ENCODE data around the gene GNG3.
A peak's percentile ranks its signal among the peaks of the same experiment; 100 is the strongest.
"Not testable (repeated sequence)": the region's sequence is repeated elsewhere in the genome, so short reads cannot be mapped to it uniquely, and the experiment has no call there.

Gene GNG3

DNA sequence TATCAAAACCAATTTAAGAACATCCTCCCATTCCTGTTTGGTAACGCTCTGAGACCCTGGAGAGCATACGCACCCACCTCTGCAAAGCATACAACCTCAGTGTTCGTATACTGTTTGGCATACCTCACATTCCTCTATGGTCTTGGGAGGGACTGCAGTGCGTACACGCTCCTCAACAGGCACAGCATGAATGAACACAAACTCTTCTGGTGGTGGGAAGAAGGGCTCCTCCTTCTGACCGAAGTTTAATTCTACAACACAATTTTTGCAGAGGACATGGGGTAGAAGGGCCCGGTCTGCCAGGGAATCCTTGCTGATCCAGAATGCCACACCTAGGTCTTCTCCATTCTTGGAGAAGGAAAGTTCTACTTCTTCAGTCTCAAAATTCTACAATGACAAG, 14.5 kb downstream of the GNG3 start:
- no peak for DNase-seq

DNA sequence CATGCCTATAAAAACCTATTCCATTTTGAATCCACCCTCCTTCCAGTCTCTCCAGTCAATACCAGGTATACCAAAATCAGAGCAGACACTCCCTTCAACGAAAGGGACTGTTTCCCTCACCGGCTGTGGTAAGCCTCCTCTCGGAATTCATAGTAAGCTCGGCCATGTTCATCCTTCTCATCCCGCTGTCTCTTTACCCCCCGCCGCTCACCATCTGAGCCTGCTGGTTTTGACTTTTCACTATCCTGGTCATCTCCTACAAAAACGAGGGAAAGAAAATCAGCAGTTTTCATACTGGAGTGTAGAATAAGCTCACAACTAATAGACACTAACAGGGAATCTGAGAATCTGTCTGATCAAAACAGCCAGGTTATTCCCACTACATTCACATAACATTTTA, 16.7 kb downstream of the GNG3 start:
- DNase-seq, result no peak

DNA sequence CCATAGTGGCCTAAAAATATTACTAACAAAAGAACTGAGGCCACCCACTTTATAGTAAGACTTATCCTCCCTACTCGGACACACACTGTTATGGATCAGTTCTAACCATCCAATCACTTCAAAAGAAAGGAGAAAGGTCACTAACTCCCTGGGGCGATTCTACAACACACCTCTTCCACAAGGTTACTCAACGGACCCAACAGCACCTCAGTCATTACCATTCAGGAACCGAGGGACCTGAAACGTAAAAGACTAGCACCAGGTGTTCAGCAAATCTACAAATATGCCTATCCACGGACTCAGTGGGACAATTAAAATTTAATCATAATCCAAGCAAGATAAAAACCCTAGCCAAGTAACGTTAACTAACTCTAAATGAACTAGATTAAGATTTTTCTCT, 18.2 kb downstream of the GNG3 start:
- DNase-seq, result no peak

DNA sequence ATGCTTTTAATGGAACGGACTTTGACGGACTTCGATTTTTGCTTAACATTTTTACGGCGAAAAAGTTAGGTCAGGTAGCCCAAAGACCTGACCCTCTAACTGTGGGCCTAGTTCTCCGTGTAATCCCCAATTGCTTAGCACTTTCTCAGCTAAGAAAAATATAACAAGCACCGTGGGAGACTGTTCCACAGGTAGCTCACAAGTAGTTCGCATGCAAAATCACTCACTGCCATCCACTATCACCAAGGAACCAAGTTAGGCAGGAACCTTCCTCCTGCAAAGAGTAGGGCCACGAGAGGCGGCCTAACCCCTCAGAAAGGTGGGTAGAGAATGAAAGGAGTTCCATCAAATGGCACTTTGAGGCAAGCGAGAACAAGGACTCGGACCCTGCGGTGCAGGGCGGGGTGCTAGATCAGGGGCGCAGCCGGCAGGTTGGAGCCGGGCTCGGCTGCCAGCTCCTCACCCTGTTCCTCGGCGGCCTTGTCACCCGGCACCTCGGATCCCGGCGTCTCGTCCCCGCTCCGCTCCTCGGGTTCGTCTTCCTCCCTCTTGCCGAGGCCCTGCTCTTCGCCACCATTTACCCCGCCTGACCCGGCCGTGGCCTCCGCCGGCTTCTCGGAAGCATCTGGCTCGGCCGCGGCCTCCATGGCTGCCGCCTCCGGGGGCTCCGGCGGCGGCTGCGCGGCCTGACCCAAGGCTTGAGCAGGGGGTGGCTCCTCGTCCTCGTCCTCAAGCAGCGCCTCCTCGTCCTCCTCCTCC, 18.9 kb downstream of the GNG3 start:
- DNase-seq, result no peak

DNA sequence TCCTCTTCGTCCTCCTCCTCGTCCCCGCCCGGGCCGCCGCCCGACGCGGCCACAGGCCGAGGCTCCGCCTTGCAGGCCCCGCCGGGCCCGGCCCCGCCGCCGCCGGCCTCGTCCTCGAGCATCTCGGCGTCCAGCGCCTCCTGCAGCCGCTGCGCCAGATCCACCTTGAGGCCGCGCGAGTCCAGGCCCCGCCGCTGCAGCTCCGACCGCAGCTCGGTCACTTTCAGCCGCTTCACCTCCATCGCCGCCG, 19.4 kb downstream of the GNG3 start:
- DNase-seq, result no peak

DNA sequence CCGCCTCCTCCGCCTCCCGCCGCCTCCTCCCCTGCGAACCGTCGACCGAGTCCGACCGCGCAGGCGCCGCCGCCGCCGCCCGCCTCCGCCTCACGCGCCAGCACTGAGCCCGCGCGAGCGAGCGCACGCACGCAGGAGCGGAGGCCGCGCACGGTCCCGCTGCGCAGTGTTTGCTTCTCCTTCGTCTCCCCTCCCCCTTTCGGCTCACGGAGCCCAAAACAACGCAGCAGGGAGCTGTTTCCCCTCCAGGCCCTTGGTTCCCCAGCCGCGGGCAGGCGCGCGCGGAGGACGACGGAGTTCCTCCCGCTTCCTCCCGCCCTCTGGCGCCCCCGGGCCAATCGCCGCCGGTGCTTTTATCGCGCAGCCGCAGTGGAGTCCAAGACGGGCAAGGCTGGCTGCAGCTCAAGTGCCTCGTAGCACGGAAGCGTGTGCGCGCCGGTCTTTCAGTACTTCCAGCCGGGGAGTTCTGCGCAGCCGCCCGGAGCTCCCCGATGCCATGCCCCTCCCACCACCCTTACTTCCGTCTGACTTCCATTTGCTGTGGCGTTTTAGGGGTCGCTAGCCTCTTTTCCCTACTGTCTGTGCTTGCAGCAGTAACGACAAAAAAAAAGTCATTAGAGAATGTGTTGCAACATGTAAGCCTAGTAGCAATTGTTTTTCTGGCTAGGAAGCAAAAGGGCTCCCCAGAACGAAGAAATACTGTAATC, 19.8 kb downstream of the GNG3 start, which contains the start of gene HNRNPUL2:
TSS of gene HNRNPUL2 (minus strand) at position 293 of the 707 bp plus-strand sequence. CDS start 301 bp downstream, outside the sequence.
- DNase-seq, result peak; percentile 97

DNA sequence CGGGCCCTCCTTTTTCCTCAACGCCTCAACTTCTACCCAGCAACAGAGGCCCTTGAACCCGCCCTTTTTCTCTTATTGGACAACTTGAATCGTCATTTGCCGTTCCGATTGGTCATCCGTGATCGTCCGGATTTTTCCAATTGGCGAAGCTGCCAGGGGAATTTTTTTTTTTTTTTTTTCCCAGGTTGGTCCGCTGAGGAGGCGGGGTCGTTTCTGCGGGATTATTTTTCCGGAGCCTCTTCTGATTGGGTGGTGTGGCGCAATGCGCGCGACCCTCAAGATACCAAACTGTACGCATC, 20.3 kb downstream of the GNG3 start:
- peak; percentile 87 for DNase-seq

DNA sequence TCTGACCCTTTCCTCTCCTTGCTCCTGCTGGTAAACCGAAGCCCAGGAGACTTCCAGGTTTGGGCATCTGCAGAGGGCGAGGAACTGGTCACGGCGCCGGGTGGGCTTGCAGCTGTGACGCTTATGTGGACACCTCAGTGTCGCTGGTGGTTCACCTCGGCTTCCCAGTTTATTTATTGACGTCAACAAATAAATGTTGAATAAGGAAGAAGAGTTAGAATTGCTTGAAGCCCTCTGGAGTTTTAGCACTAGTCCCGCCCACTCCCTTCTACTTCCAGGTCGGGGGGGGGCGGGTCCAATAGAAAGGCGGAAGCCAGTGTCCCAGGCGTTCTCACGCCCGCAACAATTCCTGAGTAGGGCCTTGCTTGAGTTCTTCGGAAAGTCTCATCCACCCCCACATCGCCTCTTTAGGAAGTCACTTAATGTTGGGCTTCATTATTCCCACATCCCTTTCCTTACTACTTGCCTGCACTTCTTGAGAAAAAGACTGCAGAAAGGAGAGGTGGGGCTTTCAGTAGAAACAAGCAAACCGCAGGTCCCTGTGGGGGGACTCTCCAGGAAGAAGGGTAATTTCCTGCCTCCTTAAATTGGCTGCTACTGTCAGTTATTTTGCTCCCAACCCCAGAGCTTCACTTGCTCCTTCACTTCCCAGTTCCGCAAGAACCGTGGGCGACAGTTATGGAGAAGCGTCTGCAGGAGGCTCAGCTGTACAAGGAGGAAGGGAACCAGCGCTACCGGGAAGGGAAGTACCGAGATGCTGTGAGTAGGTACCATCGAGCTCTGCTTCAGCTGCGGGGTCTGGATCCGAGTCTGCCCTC, 20.9 kb downstream of the GNG3 start, which contains the start of gene TTC9C:
TSS of gene TTC9C (plus strand) at position 316 of the 818 bp plus-strand sequence. CDS start at position 679, 363 bp downstream.
- DNase-seq, result peak; percentile 52

DNA sequence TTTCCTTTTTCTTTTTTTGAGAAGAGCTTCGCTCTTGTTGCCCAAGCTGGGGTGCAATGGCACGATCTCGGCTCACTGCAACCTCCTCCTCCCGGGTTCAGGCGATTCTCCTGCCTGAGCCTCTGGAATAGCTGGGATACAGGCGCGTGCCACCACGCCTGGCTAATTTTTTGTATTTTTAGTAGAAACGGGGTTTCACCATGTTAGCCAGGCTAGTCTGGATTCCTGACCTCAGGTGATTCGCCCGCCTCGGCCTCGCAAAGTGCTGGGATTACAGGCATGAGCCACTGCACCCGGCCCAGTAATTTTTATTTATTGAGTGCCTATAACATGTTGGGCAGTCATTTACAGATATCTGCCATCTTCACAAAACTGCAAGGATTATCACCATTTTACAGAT, 22.6 kb downstream of the GNG3 start:
- not testable (repeated sequence) for DNase-seq

DNA sequence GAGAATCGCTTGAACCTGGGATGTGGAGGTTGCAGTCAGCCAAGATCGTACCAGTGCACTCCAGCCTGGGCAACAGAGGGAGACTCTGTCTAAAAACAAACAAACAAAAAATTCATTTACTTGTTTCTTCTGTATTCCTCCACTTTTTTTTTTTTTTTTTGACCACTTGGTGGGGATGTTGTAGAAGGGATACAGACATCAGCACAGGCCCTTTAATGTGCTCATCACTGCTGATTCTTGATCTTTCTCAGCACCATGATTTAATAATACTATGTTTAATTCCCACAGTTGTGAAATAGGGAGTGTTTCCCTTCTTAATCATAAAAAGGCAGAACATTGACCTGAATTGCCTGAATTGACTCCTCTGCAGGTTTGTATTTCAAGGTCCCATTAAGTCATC, 25.4 kb downstream of the GNG3 start:
- DNase-seq, result no peak

DNA sequence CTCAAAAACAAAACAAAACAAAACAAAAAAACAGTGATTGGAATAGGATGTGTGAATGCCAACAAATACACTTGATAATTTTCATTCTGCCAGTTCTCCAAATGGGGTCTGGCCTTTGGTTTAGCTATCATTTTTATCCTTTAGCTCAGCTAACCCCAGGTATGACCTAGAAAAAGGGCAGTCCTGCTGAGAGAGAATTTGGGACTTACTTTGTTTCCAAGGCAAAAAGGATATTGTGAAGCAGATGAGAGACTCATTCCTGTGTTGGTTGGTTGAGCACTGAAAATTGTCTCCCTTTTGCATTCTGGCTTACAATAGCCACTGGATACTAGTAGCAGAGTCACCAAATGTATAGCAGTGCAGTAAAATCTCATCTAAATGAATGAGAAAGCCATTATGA, 29.7 kb downstream of the GNG3 start:
- DNase-seq, result no peak

DNA sequence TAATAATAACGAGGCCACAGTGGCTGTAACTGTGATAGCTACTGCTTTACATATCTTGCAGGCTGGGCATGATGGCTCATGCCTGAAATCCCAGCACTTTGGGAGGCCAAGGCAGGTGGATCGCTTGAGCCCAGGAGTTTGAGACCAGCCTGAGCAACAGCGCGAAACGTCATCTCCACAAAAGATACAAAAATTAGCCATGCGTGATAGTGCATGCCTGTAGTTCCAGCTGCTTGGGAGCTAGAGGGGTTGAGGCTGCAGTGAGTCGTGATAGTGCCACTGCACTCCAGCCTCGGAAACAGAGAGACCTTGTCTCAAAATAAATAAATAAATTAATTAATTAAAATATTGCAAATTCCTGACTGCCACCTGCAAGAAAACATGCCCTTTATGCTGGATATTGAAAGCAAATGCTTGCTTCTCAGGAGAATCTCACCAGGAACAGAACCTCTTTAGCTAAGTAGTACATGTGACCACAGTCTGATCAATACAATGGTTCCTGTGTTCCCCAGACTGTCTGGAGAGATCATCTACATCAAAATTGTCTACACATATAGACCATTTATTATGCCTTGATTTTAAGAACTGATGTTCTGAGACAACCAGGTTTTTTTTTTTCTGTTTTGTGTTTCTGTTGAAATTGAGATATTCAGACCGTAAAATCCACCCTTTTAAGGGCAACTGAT, 40.1 kb downstream of the GNG3 start:
- no peak for DNase-seq

DNA sequence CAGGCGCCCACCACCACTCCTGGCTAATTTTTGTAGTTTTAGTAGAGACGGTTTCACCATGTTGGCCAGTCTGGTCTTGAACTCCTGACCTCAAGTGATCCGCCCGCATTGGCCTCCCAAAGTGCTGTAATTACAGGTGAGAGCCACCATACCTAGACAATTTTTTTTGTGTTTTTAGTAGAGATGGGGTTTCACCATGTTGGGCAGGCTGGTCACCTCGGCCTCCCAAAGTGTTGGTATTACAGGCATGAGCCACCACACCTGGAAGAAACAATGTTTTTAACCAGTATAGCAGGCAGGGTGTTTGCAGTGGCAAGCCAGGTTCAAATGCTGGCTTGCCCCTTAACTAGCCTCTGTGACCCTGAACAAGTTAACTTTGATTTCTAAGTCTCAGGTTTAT, 42.5 kb downstream of the GNG3 start:
- not testable (repeated sequence) for DNase-seq

DNA sequence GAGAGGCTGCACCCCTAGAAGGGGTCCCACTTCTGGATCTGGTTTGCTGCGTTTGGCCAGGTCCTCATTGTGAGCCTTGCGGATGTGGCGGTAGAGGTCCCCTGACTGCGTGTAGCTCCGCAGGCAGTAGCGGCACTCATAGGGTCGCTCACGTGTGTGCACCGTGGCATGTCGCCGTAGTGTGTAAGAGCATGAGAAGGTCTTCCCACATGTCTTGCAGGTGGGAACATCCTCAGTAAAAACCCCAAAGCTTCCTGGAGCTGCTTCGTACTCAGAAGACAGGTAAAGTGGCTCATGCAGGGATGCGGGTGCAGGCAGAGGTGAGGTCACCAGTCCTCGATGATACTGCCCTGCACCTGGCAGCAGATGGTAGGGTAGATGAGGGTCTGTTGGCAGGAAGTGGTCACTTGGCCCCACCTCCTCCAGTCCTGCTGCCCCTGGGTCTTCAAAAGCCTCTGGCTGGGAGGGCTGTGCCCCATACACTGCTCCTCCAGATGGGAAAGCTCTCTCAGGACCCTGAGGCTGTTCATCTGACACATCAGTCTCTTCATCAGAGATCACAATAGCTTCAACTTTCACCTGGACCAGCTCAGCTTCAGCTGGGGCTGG, 44.8 kb downstream of the GNG3 start:
- no peak for DNase-seq

DNA sequence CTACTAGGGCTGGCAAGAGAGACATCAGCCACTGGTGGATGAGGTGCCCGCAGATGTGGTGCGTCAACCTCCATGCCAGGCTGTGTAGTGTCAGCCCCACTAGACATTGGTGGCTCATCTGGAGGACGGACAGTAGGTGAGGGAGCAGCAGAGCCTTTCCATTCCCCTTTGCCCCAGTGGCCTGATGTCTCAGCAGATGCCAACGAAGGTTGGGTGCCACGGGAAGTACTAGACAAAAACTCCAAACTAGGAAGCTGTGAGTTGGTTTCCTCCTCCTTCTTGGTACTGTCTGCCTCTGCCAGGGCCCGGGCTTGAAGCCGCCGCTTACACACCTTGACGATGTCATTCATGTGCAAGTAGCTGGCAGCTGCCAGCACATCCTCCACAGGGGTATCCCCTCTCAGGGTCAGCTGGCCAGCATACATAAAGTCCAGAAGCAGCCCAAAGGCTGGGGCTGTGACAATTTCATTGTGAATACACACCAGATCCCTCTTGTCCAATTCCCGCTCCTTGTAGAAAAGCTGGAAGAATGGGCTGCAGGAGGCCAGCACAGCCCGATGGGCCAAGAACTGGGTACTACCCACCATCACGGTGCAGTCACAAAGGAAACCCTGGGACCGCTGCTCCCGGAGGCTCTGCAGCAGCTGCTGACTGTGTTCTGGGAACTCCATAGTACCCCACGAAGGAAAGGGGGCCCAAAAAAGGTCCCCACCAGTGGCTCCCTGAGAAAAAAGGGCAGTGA, 45.7 kb downstream of the GNG3 start:
- no peak for DNase-seq

DNA sequence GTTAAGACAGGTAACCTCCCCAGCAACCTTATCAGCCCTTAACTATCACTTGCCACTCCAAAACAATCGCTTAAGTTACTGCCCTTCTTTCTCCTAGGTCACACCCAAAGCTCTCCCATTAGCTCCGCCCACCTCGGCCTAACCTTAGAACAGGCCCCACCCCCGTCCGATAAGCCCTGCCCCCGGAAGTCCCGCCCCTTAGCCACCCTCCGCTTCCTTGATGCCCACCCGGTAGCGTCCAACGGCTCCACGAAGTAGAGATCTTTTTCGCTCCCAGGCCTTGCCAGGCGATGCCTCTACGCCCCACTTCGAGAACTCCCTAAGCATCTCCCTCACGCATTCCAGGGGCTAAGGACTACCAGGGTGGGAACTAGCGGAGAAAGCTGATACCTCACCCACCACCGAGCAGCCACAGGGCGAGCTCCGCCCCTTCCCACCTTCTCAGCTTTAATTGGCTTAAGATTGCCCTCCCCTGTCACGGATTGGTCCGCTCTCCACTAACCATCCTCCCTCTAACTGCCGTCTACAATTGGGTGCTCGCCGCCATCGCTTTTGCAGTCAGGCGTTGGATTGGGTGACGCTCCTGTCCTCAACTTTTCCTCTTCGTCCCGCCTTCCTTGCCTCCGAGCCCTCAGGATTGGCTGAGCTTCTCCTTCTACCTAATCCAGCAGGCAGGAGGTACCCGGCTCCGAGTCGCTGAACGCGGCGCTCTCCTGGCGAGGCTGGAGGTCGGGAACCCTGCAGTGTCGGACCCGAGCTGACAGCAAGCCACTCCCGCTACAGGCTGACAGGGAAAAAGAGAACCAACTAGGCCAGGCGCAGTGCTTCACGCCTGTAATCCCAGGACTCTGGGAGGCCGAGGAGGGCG, 46.5 kb downstream of the GNG3 start, which contains the start of gene ZBTB3:
TSS of gene ZBTB3 (minus strand) at position 425 of the 868 bp plus-strand sequence. CDS start 496 bp downstream, outside the sequence.
- peak; percentile 98 for DNase-seq

DNA sequence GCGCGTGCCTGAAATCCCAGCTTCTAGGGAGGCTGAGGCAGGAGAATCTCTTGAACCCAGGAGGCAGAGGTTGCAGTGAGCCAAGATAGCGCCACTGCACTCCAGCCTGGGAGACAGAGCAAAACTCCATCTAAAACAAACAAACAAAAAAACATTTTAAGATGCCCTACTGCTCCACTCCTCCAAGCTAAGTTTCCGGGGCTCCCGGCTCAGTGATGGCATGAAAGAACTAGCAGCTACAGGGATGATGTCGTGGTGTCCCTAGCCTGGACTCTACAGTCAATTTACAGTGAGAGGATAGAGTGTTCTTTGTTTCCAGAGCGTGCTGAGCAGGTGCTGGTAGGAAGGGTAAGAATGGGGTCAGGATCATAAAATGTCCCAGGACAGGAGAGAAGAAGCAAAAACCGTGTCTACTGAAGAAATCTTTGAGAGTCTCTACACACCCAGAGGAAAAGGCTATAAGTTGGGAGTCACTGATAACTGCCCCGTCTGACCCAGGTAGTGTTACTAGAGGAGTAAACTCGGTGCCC, 47.7 kb downstream of the GNG3 start:
- no peak for DNase-seq

DNA sequence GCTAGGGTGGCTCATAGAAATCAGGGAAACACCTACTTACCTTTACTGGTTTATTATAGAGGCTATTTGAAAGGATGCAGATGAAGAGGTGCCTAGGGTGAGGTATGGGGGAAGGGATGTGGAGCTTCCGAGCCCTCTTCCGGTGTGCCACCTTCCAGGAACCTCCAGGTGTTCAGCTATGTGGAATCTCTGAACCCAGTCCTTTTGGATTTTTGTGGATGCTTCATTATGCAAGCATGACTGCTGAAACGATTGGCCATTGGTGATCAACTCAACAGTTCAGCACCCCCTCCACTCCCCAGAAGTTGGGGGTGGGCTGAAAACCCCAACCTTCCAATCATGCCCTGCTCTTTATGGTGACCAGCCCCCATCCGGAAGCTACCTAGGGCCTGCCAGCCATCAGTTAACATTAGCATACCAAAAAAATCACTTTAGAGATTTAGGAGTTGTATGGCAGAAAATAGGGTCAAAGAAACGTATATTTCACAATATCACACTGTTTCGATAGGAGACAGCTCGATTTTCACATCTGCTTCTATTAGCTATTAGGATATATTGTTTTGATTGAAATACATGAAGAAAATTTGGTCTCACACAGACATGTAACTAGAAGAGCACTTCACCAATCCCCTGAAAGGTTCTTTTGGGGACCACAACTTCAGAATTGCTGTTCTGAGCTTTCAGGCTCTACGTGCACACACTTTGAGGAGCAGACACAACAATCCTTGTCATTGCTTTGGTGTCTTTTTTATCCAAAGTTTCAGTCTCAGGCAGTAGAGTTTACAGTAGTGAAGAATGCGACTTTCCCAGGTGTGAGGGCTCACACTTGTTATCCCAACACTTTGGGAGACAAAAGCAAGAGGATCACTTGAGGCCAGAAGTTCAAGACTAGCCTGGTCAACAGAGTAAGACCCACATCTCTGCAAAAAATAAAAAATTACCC, 50.6 kb downstream of the GNG3 start:
- no peak for DNase-seq

All from T1000 (cell line).